GM12878 (cell line): ENCODE results near the gene CSMD2. TPM values are rescaled to one million over a fixed set of nuclear protein-coding genes. Genes with fewer than 3 reads are reported as not detected.

Experiments
- ATAC-seq: fragments of 200-7000 bp; cut with Tn5 transposase; 3 replicates; pipeline ENCODE4 v1.9.1; 2020; ENCODE audit warnings: mild to moderate bottlenecking, moderate library complexity
- BruUV-seq: library from RNA; stranded (reverse); fragments of 400-500 nt; replicated peaks from 2 replicates; lab custom pipeline; 2021; lab: Mats Ljungman, UMichigan
- CTCF ChIA-PET: fragments of 300-600 bp; sonication (Branson Sonifier 250); formaldehyde crosslinking; extraction: SDS; loops from one replicate; lab custom pipeline; 2021; ENCODE audit warnings: inconsistent platforms; lab: Yijun Ruan, JAX
- POLR2A ChIA-PET: fragments of 350-600 bp; formaldehyde crosslinking; extraction: SDS; loops from one replicate; lab custom pipeline; 2021; ENCODE audit warnings: inconsistent platforms; lab: Charles Lee
- RAD21 ChIA-PET: fragments of 300-600 bp; sonication (Branson Sonifier 250); formaldehyde crosslinking; loops from one replicate; lab custom pipeline; 2023; ENCODE audit warnings: antibody characterized with exemption; ENCODE audit not compliant: unreplicated experiment; lab: Charles Lee
- SMC1A ChIA-PET: fragments of 300-600 bp; sonication (Branson Sonifier 250); formaldehyde crosslinking; loops from one replicate; lab custom pipeline; 2023; ENCODE audit not compliant: unreplicated experiment, uncharacterized antibody; lab: Charles Lee
- DNase-seq: peaks from one replicate; pipeline ENCODE4 v3.0.0-alpha.2; 2011; ENCODE audit warnings: low read depth, low spot score
- FAIRE-seq: peaks from 3 replicates; lab custom pipeline; 2011; peaks lifted over from hg19 to GRCh38; lab: Jason Lieb, UNC
- H2AFZ ChIP-seq: 2 replicates; pipeline ENCODE4 v1.6.0; 2011; ENCODE audit warnings: low read depth, low read length, control low read depth; ENCODE audit not compliant: control insufficient read depth
- H3K27ac ChIP-seq: 2 replicates; pipeline ENCODE4 v1.5.1; 2011; ENCODE audit warnings: control low read depth; ENCODE audit not compliant: control insufficient read depth, insufficient read depth
- H3K27me3 ChIP-seq, 2 experiments: replicated peaks in 1 of 2; 2 replicates each; pipeline versions ENCODE4 v1.6.0 to v1.6.1; 2011; ENCODE audit warnings: low read length in 1 of 2; ENCODE audit not compliant: control insufficient read depth in 2 of 2, insufficient read depth in 2 of 2
- H3K36me3 ChIP-seq, 2 experiments: 2 replicates each; pipeline ENCODE4 v1.5.1; 2011; ENCODE audit warnings: low read length in 1 of 2; ENCODE audit not compliant: control insufficient read depth in 2 of 2, insufficient read depth in 2 of 2
- H3K4me1 ChIP-seq: 2 replicates; pipeline ENCODE4 v1.6.1; 2011; ENCODE audit warnings: mild to moderate bottlenecking, low read length, moderate library complexity, mixed read lengths; ENCODE audit not compliant: control insufficient read depth, insufficient read depth
- H3K4me2 ChIP-seq: 2 replicates; pipeline ENCODE4 v1.6.0; 2011; ENCODE audit warnings: control low read depth; ENCODE audit not compliant: control insufficient read depth, insufficient read depth
- H3K4me3 ChIP-seq: fragments of 200-600 bp; sonication (generic); 2 replicates; pipeline ENCODE4 v1.5.1; 2016
- H3K79me2 ChIP-seq: 2 replicates; pipeline ENCODE4 v1.6.0; 2011; ENCODE audit warnings: low read length; ENCODE audit not compliant: control insufficient read depth, insufficient read depth
- H3K9ac ChIP-seq: 2 replicates; pipeline ENCODE4 v1.8.0; 2011; ENCODE audit warnings: low read length, control low read depth, mixed read lengths; ENCODE audit not compliant: control insufficient read depth, insufficient read depth
- H3K9me3 ChIP-seq: replicated peaks from 3 replicates; pipeline ENCODE4 v1.5.1; 2011; ENCODE audit warnings: mild to moderate bottlenecking, low read length; ENCODE audit not compliant: control insufficient read depth, insufficient read depth
- H4K20me1 ChIP-seq: 2 replicates; pipeline ENCODE4 v1.6.0; 2011; ENCODE audit not compliant: control insufficient read depth, insufficient read depth
- CEBPB ChIP-seq, 2 experiments: fragments of 150-350 bp in 1 of 2; IDR thresholded peaks; 2 replicates each; pipeline ENCODE4 v1.6.1; 2012 to 2014; ENCODE audit warnings: low read depth in 2 of 2, low read length in 2 of 2, borderline replicate concordance in 1 of 2, inconsistent platforms in 1 of 2
- FOS ChIP-seq: IDR thresholded peaks from 3 replicates; pipeline ENCODE4 v1.6.1; 2011; ENCODE audit warnings: borderline replicate concordance; ENCODE audit not compliant: insufficient read length; ENCODE audit errors: extremely low read depth
- GATAD2B ChIP-seq: fragments of 450-650 bp; conservative IDR thresholded peaks from 2 replicates; pipeline ENCODE4 v1.6.1; 2017; ENCODE audit warnings: low read depth, mild to moderate bottlenecking, moderate library complexity
- NFIC ChIP-seq: IDR thresholded peaks from 2 replicates; pipeline ENCODE4 v1.6.1; 2012; ENCODE audit warnings: low read depth, mild to moderate bottlenecking, inconsistent platforms, low read length, moderate library complexity
- REST ChIP-seq: IDR thresholded peaks from 2 replicates; pipeline ENCODE4 v1.6.1; 2012; ENCODE audit warnings: mild to moderate bottlenecking, low read depth, low read length
- SUPT20H ChIP-seq: IDR thresholded peaks from 2 replicates; pipeline ENCODE4 v1.6.1; 2011; ENCODE audit warnings: low read depth, mild to moderate bottlenecking, low read length, moderate library complexity, borderline replicate concordance; ENCODE audit not compliant: control insufficient read depth
- ZNF274 ChIP-seq: IDR thresholded peaks from one replicate; pipeline ENCODE4 v1.8.0; 2011; ENCODE audit not compliant: insufficient read length, insufficient read depth
- WGBS: methylation state at CpG from one replicate; pipeline ENCODE4 v1.1.6; 2016; ENCODE audit warnings: low lambda C conversion rate; ENCODE audit not compliant: insufficient replicate concordance, insufficient coverage; ENCODE audit errors: missing lambda C conversion rate; 5-methylcytosine and 5-hydroxymethylcytosine counted together
- in situ Hi-C: fragments of 300-500 bp; cut with MboI; formaldehyde crosslinking; loops from 9 replicates; pipeline ENCODE4 v1.14.3; 2018; ENCODE audit warnings: mixed read lengths
- intact Hi-C: fragments of 100-400 bp; cut with micrococcal nuclease; formaldehyde crosslinking; loops from one replicate; pipeline ENCODE4 v1.14.2; 2022; ENCODE audit not compliant: unreplicated experiment
- polyA plus RNA-seq, 11 experiments: library from polyadenylated mRNA; depleted of rRNA in 4 of 11; unstranded in 6 of 11; stranded (reverse) in 5 of 11; fragments of >200 nt; fragmentation: Nextera tagmentation in 4 of 11; fragmentation: Illumina TruSeq in 1 of 11; extraction: Ambion mirVana in 4 of 11; extraction: Trizol in 1 of 11; gene quantifications; 1 replicate in 1 of 11; 2 replicates in 10 of 11; pipeline versions ENCODE4 v1.2.1 to v1.2.3, GENCODE V29; 2011 to 2016; ENCODE audit warnings: inconsistent platforms in 2 of 11, missing spikeins in 2 of 11, low read depth in 1 of 11
- total RNA-seq, 4 experiments: library from RNA; depleted of rRNA in 3 of 4; stranded (reverse); fragments of >200 nt in 3 of 4; fragmentation: Illumina TruSeq in 1 of 4; extraction: Trizol in 1 of 4; gene quantifications; 2 replicates each; pipeline versions ENCODE4 v1.2.1 to v1.2.3, GENCODE V29; 2013 to 2021

CSMD2 gene
- total and polyA plus RNA-seq, 10 of the 15 experiments (the other 5 are each of a cell fraction or from before 2014, with no cell fraction given), result under 0.01 TPM; not detected in 9

DNA sequence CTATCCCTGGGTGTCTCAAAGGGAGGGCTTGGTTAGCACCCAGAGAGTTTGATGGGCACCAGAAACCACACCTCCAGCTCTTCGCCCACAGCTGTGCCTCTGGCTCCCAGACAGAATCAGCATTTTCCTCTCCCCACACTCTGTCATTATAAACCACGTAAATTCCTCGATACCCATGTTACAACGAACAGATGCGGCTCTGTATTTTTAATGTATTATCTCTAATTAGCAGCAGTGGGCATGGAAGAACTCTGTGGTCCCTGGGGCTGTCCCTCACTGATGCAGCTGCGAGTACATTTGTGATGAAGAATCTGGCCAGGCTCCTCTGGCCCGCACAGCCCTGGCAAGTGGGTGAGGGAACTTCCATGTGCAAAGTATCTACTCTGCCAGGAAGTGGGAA, 290.4 kb downstream of the CSMD2 start:
- intact Hi-C loops, result no loop called here
- POLR2A ChIA-PET, result no interaction called here
- WGBS, result 6% methylated on average over 7 of the region's 7 CpGs
- BruUV-seq, result no TSS peak
- no peaks in the 10 kb centered on the region for H3K9me3 ChIP-seq
- no peak for TF ChIP-seq ZNF274
- TF ChIP-seq SUPT20H, result no peak
- TF ChIP-seq CEBPB (IDR thresholded peaks at IDR 0.05; ENCODE audit: borderline replicate concordance in 1 of 2, low read depth in 2 of 2, low read length in 2 of 2), result no peak
- no peak for TF ChIP-seq GATAD2B
- no peak for TF ChIP-seq FOS
- TF ChIP-seq NFIC, result no peak
- no peaks in the 10 kb centered on the region for H3K79me2 ChIP-seq
- no peaks in the 10 kb centered on the region for H3K36me3 ChIP-seq
- in situ Hi-C loops, result no loop called here
- ATAC-seq, result no peak
- H3K4me2 ChIP-seq, result no peak overlapping the region
- no peak for FAIRE-seq
- H4K20me1 ChIP-seq, result no peaks in the 10 kb centered on the region
- CTCF ChIA-PET, result interaction anchor here (0.6 kb wide), 1 partner anchor 157 kb away, joined by 4 read pairs; no protein-coding TSS in a partner anchor
- RAD21 ChIA-PET, result no interaction called here
- no peak overlapping the region for H2AFZ ChIP-seq
- H3K27ac ChIP-seq, result no peak overlapping the region
- H3K4me3 ChIP-seq, result no peak overlapping the region
- no peaks in the 10 kb centered on the region; a peak in 1 of 4 replicates for H3K27me3 ChIP-seq
- H3K9ac ChIP-seq, result no peak overlapping the region
- SMC1A ChIA-PET, result no interaction called here
- H3K4me1 ChIP-seq, result no peaks in the 10 kb centered on the region
- DNase-seq, result no peak

GRCh38 chr1:33872683-33873082, 292.3 kb downstream of the CSMD2 start:
- WGBS, result 0% methylated on average over 2 of the region's 2 CpGs
- in situ Hi-C loops (no loop called here), intact Hi-C loops (no loop called here)
- TF ChIP-seq REST, result no peak
- Histone ChIP-seq H3K36me3 (no peaks in the 10 kb centered on the region), H3K27me3 (no peaks in the 10 kb centered on the region; a peak in 1 of 4 replicates), H3K27ac (no peak overlapping the region), H4K20me1 (no peaks in the 10 kb centered on the region), H3K79me2 (no peaks in the 10 kb centered on the region), H3K4me2 (no peak overlapping the region), H3K4me3 (no peak overlapping the region), H3K4me1 (no peaks in the 10 kb centered on the region), H3K9me3 (no peaks in the 10 kb centered on the region; the same call in 2 of the 3 replicates), H2AFZ (no peak overlapping the region), H3K9ac (no peak overlapping the region)
- ChIA-PET CTCF (interaction anchor here (1.0 to 1.5 kb wide), 3 partner anchors 10 to 242 kb away, joined by 3 read pairs; no protein-coding TSS in a partner anchor), RAD21 (no interaction called here), POLR2A (no interaction called here), SMC1A (no interaction called here)
- FAIRE-seq, result no peak
- DNase-seq, result no peak
- no TSS peak for BruUV-seq
- no peak for ATAC-seq
